Activated CD8-positive, alpha-beta T cell treated with anti-CD3 and anti-CD28 coated beads for 36 hours (primary cell): ENCODE data around the gene NTNG1. TPM values are rescaled to one million over a fixed set of nuclear protein-coding genes. Genes with fewer than 3 reads are reported as not detected.

Source experiments
- ATAC-seq: fragments of 200-7000 bp; cut with Tn5 transposase; one replicate; pipeline ENCODE4 v1.10.0; 2021; ENCODE audit warnings: mild to moderate bottlenecking, moderate library complexity
- CTCF ChIA-PET: fragments of 350-600 bp; sonication (Branson Sonifier 250); formaldehyde crosslinking; loops from one replicate; lab custom pipeline; 2021; ENCODE audit warnings: antibody characterized with exemption; lab: Charles Lee
- POLR2A ChIA-PET: fragments of 350-600 bp; sonication (Branson Sonifier 250); formaldehyde crosslinking; loops from one replicate; lab custom pipeline; 2021; ENCODE audit warnings: antibody characterized with exemption; lab: Charles Lee
- DNase-seq: peaks from one replicate; pipeline ENCODE4 v3.0.0-alpha.2; 2020
- H3K27ac Mint-ChIP-seq: one replicate; pipeline ENCODE4 v1.8.0; 2021; ENCODE audit warnings: mild to moderate bottlenecking, mixed read lengths
- H3K27me3 Mint-ChIP-seq: one replicate; pipeline ENCODE4 v1.8.0; 2021; ENCODE audit warnings: mixed read lengths
- H3K36me3 Mint-ChIP-seq: one replicate; pipeline ENCODE4 v1.8.0; 2021; ENCODE audit warnings: low read depth, mixed read lengths
- H3K4me1 Mint-ChIP-seq: one replicate; pipeline ENCODE4 v1.8.0; 2021; ENCODE audit warnings: low read depth, mixed read lengths
- H3K4me3 Mint-ChIP-seq: one replicate; pipeline ENCODE4 v1.8.0; 2021; ENCODE audit warnings: mild to moderate bottlenecking, moderate library complexity, mixed read lengths
- H3K9me3 Mint-ChIP-seq: one replicate; pipeline ENCODE4 v1.8.0; 2021; ENCODE audit warnings: mixed read lengths
- intact Hi-C: fragments of 100-400 bp; cut with micrococcal nuclease; formaldehyde crosslinking; loops from one replicate; pipeline ENCODE4 v1.10.0; 2022
- total RNA-seq, 2 experiments: library from RNA; stranded (reverse); gene quantifications; one replicate each; pipeline ENCODE4 v1.2.3, GENCODE V29; 2021
- TF ChIP-seq, protein P1 (sequence below): fragments of 200-600 bp; IDR thresholded peaks from one replicate; pipeline ENCODE4 v1.8.0; 2022; ENCODE audit warnings: antibody characterized with exemption, mild to moderate bottlenecking

NTNG1 gene
- total RNA-seq, 2 experiments from 2014 or later = 0.96 to 1.0 TPM

DNA sequence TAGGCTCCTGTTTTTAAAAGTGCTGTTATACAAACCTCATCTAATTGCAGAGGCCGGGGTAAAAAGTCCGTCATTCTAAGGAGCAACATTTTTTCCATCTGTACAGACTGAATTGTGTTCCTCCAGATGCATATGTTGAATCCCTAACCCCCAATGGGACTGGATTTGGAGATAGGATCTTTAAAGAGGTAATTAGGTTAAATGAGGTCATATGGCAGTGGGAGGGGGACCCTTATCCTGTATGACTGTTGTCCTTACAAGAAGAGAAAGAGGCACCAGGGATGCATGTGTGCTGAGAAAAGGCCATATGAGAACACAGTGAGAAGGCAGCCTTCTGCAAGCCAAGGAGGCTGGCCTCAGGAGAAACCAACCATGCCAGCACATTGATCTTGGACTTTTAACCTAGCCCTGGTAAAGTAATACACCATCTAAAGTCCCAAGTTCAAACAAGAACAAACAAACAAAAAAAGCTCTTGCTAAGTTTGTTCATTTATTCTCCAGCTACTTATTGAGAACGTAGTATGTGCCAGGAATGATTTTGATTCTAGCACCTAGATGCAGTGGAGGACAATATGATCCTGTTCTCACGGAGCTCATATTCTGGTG lies 352.4 kb downstream of the NTNG1 start:
- Mint-ChIP-seq H3K27ac (no peak overlapping the region), H3K9me3 (no peaks in the 10 kb centered on the region), H3K27me3 (peaks cover 2% of the 10 kb centered on the region), H3K4me3 (no peak overlapping the region), H3K36me3 (no peaks in the 10 kb centered on the region), H3K4me1 (no peaks in the 10 kb centered on the region)
- ATAC-seq (no peak), DNase-seq (no peak)
- intact Hi-C loops = no loop called here
- TF ChIP-seq, protein P1, sequence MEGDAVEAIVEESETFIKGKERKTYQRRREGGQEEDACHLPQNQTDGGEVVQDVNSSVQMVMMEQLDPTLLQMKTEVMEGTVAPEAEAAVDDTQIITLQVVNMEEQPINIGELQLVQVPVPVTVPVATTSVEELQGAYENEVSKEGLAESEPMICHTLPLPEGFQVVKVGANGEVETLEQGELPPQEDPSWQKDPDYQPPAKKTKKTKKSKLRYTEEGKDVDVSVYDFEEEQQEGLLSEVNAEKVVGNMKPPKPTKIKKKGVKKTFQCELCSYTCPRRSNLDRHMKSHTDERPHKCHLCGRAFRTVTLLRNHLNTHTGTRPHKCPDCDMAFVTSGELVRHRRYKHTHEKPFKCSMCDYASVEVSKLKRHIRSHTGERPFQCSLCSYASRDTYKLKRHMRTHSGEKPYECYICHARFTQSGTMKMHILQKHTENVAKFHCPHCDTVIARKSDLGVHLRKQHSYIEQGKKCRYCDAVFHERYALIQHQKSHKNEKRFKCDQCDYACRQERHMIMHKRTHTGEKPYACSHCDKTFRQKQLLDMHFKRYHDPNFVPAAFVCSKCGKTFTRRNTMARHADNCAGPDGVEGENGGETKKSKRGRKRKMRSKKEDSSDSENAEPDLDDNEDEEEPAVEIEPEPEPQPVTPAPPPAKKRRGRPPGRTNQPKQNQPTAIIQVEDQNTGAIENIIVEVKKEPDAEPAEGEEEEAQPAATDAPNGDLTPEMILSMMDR = no peak
- POLR2A ChIA-PET = no interaction called here
- CTCF ChIA-PET = no interaction called here

DNA sequence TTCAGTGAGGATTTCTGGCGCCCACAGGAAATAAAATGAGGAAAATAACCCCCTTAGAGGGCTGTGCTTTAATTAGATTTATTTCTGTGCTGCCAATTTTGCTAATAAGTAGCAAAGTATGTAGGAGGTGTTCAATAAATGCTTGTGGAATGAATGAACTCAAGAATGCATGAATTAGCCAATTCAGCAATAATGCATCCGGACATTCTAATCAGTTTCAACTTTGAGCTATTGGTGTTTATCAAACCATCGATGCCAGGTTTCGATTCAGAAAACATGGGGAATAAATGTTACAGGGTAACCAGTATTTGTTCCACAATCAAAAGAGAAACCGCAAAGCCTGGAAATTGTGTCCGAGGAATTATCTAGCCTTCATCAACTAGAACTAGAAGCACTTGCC lies 353.2 kb downstream of the NTNG1 start:
- CTCF ChIA-PET = no interaction called here
- Mint-ChIP-seq H3K36me3 (no peaks in the 10 kb centered on the region), H3K27me3 (peaks cover 2% of the 10 kb centered on the region), H3K9me3 (no peaks in the 10 kb centered on the region), H3K4me3 (no peak overlapping the region), H3K27ac (no peak overlapping the region), H3K4me1 (no peaks in the 10 kb centered on the region)
- intact Hi-C loops = no loop called here
- ATAC-seq (no peak), DNase-seq (no peak)
- POLR2A ChIA-PET = no interaction called here
- TF ChIP-seq, protein P1 = no peak

DNA sequence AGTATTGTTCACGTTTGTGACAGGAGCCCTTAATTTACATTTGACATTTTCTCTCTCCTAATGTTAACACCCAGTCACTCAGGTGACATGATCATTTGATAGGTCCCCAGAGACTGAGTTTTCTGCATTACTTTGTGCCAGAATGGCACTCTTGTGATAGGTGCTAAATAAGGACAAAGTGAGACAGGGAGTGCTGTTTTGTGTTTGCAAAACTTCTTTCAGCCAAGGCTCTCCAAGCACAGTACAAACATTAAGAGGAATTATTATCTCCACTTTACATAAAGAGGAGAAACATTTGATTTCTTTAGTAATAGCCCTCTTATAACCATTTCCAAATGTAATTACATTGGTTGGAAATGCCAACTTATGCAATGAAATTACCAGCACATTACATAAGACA lies 355.2 kb downstream of the NTNG1 start:
- ChIA-PET CTCF (no interaction called here), POLR2A (no interaction called here)
- intact Hi-C loops = no loop called here
- Mint-ChIP-seq H3K27ac (no peak overlapping the region), H3K36me3 (no peaks in the 10 kb centered on the region), H3K27me3 (peaks cover 2% of the 10 kb centered on the region), H3K4me1 (no peaks in the 10 kb centered on the region), H3K4me3 (no peak overlapping the region), H3K9me3 (no peaks in the 10 kb centered on the region)
- ATAC-seq (no peak), DNase-seq (no peak)
- TF ChIP-seq, protein P1 = no peak

DNA sequence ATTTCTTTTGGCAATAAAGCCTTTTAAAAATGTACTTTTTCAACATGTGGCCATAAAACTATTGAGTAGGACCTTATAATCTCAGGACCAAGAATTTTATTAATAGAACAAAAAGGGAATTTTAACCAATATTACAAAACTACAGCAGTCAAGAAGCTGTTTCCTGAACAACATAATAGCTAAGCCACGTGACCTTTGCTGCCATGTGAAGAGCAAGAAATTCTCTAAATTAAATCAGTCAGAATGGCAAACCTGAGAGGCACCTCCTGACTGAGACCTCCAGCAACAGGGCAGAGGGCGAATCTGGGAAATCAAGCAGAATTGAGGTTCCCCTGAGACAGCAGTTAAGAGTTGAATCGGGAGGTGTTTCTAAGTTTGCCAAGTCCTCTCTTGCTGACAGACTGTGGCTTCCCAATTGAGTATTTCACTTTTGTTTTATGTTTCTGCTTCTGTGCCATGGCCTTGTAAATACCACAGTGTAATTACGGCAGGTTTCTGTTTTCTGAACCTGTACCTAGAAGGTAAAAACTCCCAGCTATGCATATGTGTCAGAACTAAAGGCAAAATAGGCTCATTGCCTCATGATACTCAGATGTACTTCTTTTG lies 358.4 kb downstream of the NTNG1 start:
- no peak for DNase-seq
- Mint-ChIP-seq H3K9me3 (no peaks in the 10 kb centered on the region), H3K4me1 (no peaks in the 10 kb centered on the region), H3K4me3 (no peak overlapping the region), H3K27ac (no peak overlapping the region), H3K36me3 (no peaks in the 10 kb centered on the region), H3K27me3 (no peaks in the 10 kb centered on the region)
- ChIA-PET CTCF (no interaction called here), POLR2A (no interaction called here)
- TF ChIP-seq, protein P1 = no peak
- no peak for ATAC-seq
- intact Hi-C loops = no loop called here

DNA sequence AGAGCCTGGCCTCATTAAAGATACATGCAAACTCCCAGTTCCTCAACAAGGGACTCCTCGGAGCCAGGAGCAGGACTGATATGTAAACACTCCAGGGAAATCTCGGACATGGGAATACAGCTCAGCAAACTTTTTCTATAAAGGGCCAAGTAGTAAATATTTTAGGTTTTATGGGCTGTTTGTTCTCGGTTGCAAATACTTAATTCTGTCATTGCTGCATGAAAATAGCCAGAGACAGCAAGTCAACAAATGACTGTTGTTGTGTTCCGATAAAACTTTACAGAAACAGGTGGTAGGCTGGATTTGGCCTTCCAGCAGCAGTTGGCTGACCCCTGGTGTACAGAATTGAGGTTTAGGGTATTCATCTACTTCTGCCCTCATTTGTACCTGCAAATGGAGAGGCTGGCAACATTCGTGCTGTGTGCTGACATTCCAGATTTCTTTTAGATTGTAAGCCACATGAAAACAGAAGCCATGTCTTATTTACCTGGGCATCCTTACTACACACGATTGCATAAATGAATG lies 360.3 kb downstream of the NTNG1 start:
- H3K9me3 Mint-ChIP-seq = no peaks in the 10 kb centered on the region
- H3K36me3 Mint-ChIP-seq = no peaks in the 10 kb centered on the region
- intact Hi-C loops = no loop called here
- TF ChIP-seq, protein P1 = no peak
- ATAC-seq = no peak
- POLR2A ChIA-PET = no interaction called here
- no peak overlapping the region for H3K4me3 Mint-ChIP-seq
- H3K27me3 Mint-ChIP-seq = no peaks in the 10 kb centered on the region
- CTCF ChIA-PET = no interaction called here
- H3K4me1 Mint-ChIP-seq = no peaks in the 10 kb centered on the region
- DNase-seq = no peak
- H3K27ac Mint-ChIP-seq = no peak overlapping the region
